ENCODE results near the gene ATG7. TPM values are rescaled to one million over a fixed set of nuclear protein-coding genes. Genes with fewer than 3 reads are reported as not detected.
"Not testable (repeated sequence)": the region's sequence is repeated elsewhere in the genome, so short reads cannot be mapped to it uniquely, and the experiment has no call there.

The ATG7 gene
- total RNA-seq, 1 donor from 2014 or later: 48.5 TPM

DNA sequence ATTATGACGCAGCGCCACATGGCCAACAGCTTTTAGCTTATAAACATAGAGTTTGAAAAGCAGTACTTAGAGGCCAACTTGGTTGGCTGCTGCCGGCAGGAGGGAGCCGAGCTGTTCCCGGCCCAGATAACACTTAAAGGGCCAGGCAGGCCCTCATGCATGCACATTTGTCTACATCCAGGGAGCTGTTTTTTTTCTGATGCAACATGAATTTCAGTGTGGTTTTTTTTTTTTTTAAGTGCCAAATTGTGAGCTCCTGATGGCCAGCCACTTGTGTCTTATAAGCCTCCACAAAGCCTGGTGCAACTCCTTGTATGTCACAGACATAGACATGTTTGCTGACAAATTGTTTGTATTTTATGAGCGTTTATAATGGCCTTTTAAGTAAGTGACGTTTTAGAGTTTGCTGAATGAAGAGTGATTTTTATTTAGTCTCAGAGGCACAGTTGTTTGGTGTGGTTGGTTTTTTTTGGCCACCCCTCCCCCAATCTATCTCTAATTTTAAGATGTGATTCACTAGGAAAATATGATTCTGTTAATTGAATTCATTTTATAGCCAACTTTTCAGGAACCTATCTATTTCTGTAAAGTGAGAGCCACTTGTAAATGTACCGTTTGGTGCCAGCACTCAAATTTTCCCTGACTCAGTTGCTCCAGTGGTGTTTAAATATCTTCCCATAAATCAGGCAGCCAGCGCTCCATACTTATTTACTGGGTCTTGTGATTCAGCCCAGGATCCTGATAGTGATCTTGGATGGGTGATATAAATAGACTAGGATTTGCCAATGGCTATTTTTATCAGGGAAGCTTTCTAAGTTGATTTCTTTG lies 237.2 kb downstream of the ATG7 start:
- Histone ChIP-seq H3K4me1 (peaks cover 18 to 45% of the 10 kb centered on the region in 2 donors), H3K4me3 (peak overlapping the region in 1 of 2 donors; percentile 30), H3K27me3 (no peaks in the 10 kb centered on the region), H3K36me3 (no peaks in the 10 kb centered on the region), H3K27ac (peak overlapping the region; percentile 89 to 97), H3K9me3 (no peaks in the 10 kb centered on the region)
- intact Hi-C loops (cut with DNase I): loop anchor here (1.0 to 5.0 kb wide), 4 partner anchors 29 to 133 kb away; partner anchors contain the start of gene VGLL4
- peak; percentile 55 to 91 for DNase-seq (ENCODE audit: low spot score in 2 of 2)
- TF ChIP-seq, protein P1, sequence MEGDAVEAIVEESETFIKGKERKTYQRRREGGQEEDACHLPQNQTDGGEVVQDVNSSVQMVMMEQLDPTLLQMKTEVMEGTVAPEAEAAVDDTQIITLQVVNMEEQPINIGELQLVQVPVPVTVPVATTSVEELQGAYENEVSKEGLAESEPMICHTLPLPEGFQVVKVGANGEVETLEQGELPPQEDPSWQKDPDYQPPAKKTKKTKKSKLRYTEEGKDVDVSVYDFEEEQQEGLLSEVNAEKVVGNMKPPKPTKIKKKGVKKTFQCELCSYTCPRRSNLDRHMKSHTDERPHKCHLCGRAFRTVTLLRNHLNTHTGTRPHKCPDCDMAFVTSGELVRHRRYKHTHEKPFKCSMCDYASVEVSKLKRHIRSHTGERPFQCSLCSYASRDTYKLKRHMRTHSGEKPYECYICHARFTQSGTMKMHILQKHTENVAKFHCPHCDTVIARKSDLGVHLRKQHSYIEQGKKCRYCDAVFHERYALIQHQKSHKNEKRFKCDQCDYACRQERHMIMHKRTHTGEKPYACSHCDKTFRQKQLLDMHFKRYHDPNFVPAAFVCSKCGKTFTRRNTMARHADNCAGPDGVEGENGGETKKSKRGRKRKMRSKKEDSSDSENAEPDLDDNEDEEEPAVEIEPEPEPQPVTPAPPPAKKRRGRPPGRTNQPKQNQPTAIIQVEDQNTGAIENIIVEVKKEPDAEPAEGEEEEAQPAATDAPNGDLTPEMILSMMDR (IDR thresholded peaks at IDR 0.05): peak in 2 of 3 experiments; percentile 13 to 26

DNA sequence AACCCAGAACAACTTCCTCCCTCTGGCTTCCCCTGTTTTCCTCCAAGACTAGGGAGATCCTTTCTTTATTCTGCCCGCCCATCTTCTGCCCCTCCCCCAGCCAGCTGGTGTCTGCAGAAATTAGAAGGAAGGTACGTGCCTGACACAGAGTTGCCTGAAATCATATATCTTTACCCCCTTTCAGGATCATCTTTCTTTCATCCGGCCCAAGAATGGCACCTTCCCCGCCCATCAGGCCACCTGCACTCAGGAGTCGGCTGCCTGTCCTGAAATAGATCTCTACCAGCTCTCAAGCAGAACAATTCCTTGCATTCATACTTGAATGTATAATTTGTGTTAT lies 237.8 kb downstream of the ATG7 start:
- TF ChIP-seq, protein P1 (IDR thresholded peaks at IDR 0.05): no peak
- peaks cover 22 to 50% of the 10 kb centered on the region in 2 donors for H3K4me1 ChIP-seq
- DNase-seq (ENCODE audit: low spot score in 2 of 2): no peak

DNA sequence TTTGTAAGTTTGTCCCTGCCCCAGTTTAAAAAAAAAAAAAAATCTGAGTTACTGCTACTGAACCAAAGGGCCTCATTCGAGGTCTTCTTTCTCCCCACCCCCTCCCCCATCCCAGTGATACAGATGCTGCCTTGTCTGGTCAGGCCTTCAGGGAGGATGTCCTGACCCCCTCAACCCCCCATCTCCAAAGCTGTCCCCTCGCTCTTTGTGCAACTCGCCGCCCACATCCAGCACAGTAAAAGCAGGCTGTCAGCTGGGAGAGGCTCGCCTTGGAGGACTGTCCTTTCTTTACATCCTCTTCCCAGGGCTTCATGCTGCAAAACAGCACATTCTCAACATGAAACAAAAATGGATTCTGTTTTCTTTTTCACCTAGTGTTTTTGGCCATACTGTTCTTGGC lies 238.2 kb downstream of the ATG7 start:
- H3K36me3 ChIP-seq: no peaks in the 10 kb centered on the region
- H3K27me3 ChIP-seq: no peaks in the 10 kb centered on the region
- H3K9me3 ChIP-seq: no peaks in the 10 kb centered on the region
- no peak overlapping the region for H3K4me3 ChIP-seq
- no peak for DNase-seq (ENCODE audit: low spot score in 2 of 2)
- peaks cover 26 to 53% of the 10 kb centered on the region in 2 donors for H3K4me1 ChIP-seq
- intact Hi-C loops (cut with DNase I): loop anchor here (5.0 kb wide), 2 partner anchors 57 to 123 kb away; no protein-coding TSS in a partner anchor
- H3K27ac ChIP-seq: peak overlapping the region; percentile 89 to 97
- TF ChIP-seq, protein P1 (IDR thresholded peaks at IDR 0.05): no peak

More for the DNA sequence above, 237.8 kb downstream of the ATG7 start:
- no peaks in the 10 kb centered on the region for H3K36me3 ChIP-seq
- no peaks in the 10 kb centered on the region for H3K27me3 ChIP-seq
- peak overlapping the region in 1 of 2 donors; percentile 30 for H3K4me3 ChIP-seq
- H3K27ac ChIP-seq: peak overlapping the region; percentile 89 to 97
- intact Hi-C loops (cut with DNase I): loop anchor here (5.0 kb wide), 2 partner anchors 57 to 123 kb away; no protein-coding TSS in a partner anchor
- no peaks in the 10 kb centered on the region for H3K9me3 ChIP-seq

DNA sequence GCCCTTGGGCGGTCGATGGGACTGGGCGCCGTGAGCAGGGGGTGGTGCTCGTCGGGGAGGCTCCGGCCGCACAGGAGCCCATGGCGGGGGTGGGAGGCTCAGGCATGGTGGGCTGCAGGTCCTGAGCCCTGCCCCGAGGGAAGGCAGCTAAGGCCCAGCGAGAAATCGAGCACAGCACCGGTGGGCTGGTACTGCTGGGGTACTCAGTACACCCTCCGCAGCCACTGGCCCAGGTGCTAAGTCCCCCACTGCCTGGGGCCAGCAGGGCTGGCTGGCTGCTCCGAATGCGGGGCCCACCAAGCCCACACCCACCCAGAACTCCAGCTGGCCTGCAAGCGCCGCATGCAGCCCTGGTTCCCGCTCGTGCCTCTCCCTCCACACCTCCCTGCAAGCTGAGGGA lies 239.4 kb downstream of the ATG7 start:
- H3K36me3 ChIP-seq; DNase-seq (ENCODE audit: low spot score in 2 of 2); H3K4me3 ChIP-seq; H3K27me3 ChIP-seq; H3K9me3 ChIP-seq: not testable (repeated sequence)
- intact Hi-C loops (cut with DNase I): loop anchor here (5.0 kb wide), 2 partner anchors 56 to 124 kb away; no protein-coding TSS in a partner anchor
- peak overlapping the region; percentile 63 to 65 for H3K27ac ChIP-seq
- H3K4me1 ChIP-seq: peaks cover 26 to 54% of the 10 kb centered on the region in 2 donors

DNA sequence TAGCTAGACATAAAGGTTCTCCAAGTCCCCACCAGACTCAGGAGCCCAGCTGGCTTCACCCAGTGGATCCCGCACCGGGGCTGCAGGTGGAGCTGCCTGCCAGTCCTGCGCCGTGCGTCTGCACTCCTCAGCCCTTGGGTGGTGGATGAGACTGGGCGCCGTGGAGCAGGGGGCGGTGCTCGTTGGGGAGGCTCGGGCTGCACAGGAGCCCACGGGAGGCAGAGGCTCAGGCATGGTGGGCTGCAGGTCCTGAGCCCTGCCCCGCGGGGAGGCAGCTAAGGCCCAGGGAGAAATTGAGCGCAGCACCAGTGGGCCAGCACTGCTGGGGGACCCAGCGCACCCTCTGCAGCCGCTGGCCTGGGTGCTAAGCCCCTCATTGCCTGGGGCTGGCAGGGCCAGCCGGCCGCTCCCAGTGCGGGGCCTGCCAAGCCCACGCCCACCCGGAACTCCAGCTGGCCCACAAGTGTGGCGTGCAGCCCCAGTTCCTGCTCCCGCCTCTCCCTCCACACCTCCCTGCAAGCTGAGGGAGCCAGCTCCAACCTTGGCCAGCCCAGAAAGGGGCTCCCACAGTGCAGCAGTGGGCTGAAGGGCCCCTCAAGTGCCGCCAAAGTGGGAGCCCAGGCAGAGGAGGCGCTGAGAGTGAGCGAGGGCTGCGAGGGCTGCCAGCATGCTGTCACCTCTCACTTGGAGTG lies 241.1 kb downstream of the ATG7 start:
- Histone ChIP-seq H3K4me1 (peaks cover 19 to 42% of the 10 kb centered on the region in 2 donors), H3K27ac (peak overlapping the region; percentile 81 to 86)
- H3K9me3 ChIP-seq; DNase-seq (ENCODE audit: low spot score in 2 of 2); H3K36me3 ChIP-seq; H3K4me3 ChIP-seq; H3K27me3 ChIP-seq: not testable (repeated sequence)
- intact Hi-C loops (cut with DNase I): loop anchor here (5.0 kb wide), 2 partner anchors 54 to 126 kb away; no protein-coding TSS in a partner anchor

DNA sequence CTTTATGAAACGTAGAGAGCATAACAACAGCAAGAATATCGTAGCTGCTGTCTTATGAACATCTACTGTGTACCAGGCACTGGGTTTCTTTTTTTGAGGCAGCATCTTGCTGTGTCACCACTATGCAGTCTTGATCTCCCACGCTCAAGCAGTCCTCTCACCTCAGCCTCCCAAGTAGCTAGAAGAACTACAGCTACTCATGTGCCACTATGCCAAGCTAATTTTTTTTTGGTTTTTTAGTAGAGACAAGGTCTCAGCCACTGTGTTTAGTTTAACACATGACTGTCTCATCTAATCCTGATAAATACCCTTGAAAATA lies 241.6 kb downstream of the ATG7 start:
- H3K4me1 ChIP-seq: peaks cover 15 to 37% of the 10 kb centered on the region in 2 donors
- H3K36me3 ChIP-seq: no peaks in the 10 kb centered on the region
- peak overlapping the region; percentile 81 to 86 for H3K27ac ChIP-seq
- no peak overlapping the region for H3K4me3 ChIP-seq
- intact Hi-C loops (cut with DNase I): loop anchor here (1.0 to 5.0 kb wide), 3 partner anchors 47 to 126 kb away; no protein-coding TSS in a partner anchor
- H3K27me3 ChIP-seq: no peaks in the 10 kb centered on the region
- H3K9me3 ChIP-seq: no peaks in the 10 kb centered on the region
- TF ChIP-seq, protein P1 (IDR thresholded peaks at IDR 0.05): no peak
- no peak for DNase-seq (ENCODE audit: low spot score in 2 of 2)

Measured in ascending aorta (tissue), 2 donors.